Caco-2 (cell line): ENCODE results near the gene PRELID3B. TPM values are rescaled to one million over a fixed set of nuclear protein-coding genes. Genes with fewer than 3 reads are reported as not detected.
"Not testable (repeated sequence)": the region's sequence is repeated elsewhere in the genome, so short reads cannot be mapped to it uniquely, and the experiment has no call there.

ENCODE experiments used
- BruUV-seq: library from RNA; stranded (reverse); fragments of 400-500 nt; replicated peaks from 2 replicates; lab custom pipeline; 2021; lab: Mats Ljungman, UMichigan
- CTCF ChIA-PET: fragments of 300-600 bp; sonication (Branson Sonifier 250); formaldehyde crosslinking; loops from one replicate; lab custom pipeline; 2022; ENCODE audit warnings: antibody characterized with exemption; lab: Charles Lee
- POLR2A ChIA-PET: fragments of 300-600 bp; sonication (Branson Sonifier 250); formaldehyde crosslinking; loops from one replicate; lab custom pipeline; 2022; ENCODE audit warnings: antibody characterized with exemption; lab: Charles Lee
- DNase-seq, 2 experiments: peaks; one replicate each; pipeline versions ENCODE4 v3.0.0 to v3.0.0-alpha.2; 2020 to 2022
- H3K27me3 ChIP-seq: replicated peaks from 2 replicates; pipeline ENCODE4 v1.6.0; 2011; ENCODE audit warnings: low read length; ENCODE audit not compliant: control insufficient read depth, insufficient read depth
- H3K36me3 ChIP-seq: 2 replicates; pipeline ENCODE4 v1.5.1; 2011; ENCODE audit warnings: low read length; ENCODE audit not compliant: control insufficient read depth, insufficient read depth
- H3K4me1 ChIP-seq: fragments of 250-450 bp; sonication (Bioruptor Pico); 2 replicates; pipeline ENCODE4 v1.5.1; 2020; ENCODE audit warnings: mild to moderate bottlenecking
- H3K4me3 ChIP-seq: 2 replicates; pipeline ENCODE4 v1.5.1; 2011; ENCODE audit warnings: low read depth, mild to moderate bottlenecking, control low read depth, low read length
- H3K9me3 ChIP-seq: fragments of 250-450 bp; sonication (Bioruptor Pico); 2 replicates; pipeline ENCODE4 v1.5.1; 2020; ENCODE audit warnings: mild to moderate bottlenecking, moderate library complexity
- H3K27ac Mint-ChIP-seq: one replicate; pipeline ENCODE4 v1.8.0; 2022; ENCODE audit warnings: mixed read lengths; ENCODE audit not compliant: unreplicated experiment
- H3K27me3 Mint-ChIP-seq: one replicate; pipeline ENCODE4 v1.8.0; 2022; ENCODE audit warnings: mixed read lengths; ENCODE audit not compliant: insufficient read depth, unreplicated experiment
- H3K36me3 Mint-ChIP-seq: one replicate; pipeline ENCODE4 v1.8.0; 2022; ENCODE audit warnings: mild to moderate bottlenecking, mixed read lengths; ENCODE audit not compliant: insufficient read depth, unreplicated experiment
- H3K4me1 Mint-ChIP-seq: one replicate; pipeline ENCODE4 v1.8.0; 2022; ENCODE audit warnings: low read depth, mixed read lengths; ENCODE audit not compliant: unreplicated experiment
- H3K4me3 Mint-ChIP-seq: one replicate; pipeline ENCODE4 v1.8.0; 2022; ENCODE audit warnings: mild to moderate bottlenecking, moderate library complexity, mixed read lengths; ENCODE audit not compliant: unreplicated experiment
- H3K9me3 Mint-ChIP-seq: one replicate; pipeline ENCODE4 v1.8.0; 2022; ENCODE audit warnings: mixed read lengths; ENCODE audit not compliant: unreplicated experiment
- intact Hi-C: fragments of 100-400 bp; cut with micrococcal nuclease; formaldehyde crosslinking; loops from one replicate; pipeline ENCODE4 v1.10.0; 2022; ENCODE audit not compliant: unreplicated experiment
- total RNA-seq: library from RNA; stranded (reverse); gene quantifications from 2 replicates; pipeline ENCODE4 v1.2.3, GENCODE V29; 2022
- TF ChIP-seq, protein P1 (sequence below), 2 experiments: fragments of 200-600 bp in 1 of 2; IDR thresholded peaks; 1 replicate in 1 of 2; 2 replicates in 1 of 2; pipeline versions ENCODE4 v1.5.1 to v1.8.0; 2011 to 2022; ENCODE audit warnings: antibody characterized with exemption in 1 of 2, control low read depth in 1 of 2, inconsistent platforms in 1 of 2, low read depth in 1 of 2, low read length in 1 of 2, mild to moderate bottlenecking in 1 of 2, moderate library complexity in 1 of 2; ENCODE audit not compliant: insufficient read depth in 1 of 2, severe bottlenecking in 1 of 2, unreplicated experiment in 1 of 2

The PRELID3B gene
- total RNA-seq, 1 experiment from 2014 or later: 171 TPM

GRCh38 chr20:59044295-59044694, 1.7 kb upstream of the PRELID3B start:
- Histone ChIP-seq H3K9me3 (no peaks in the 10 kb centered on the region), H3K27me3 (no peaks in the 10 kb centered on the region), H3K4me3 (no peak overlapping the region), H3K4me1 (peaks cover 53% of the 10 kb centered on the region), H3K36me3 (no peaks in the 10 kb centered on the region)
- H3K27ac Mint-ChIP-seq: no peak overlapping the region
- TF ChIP-seq, protein P1, sequence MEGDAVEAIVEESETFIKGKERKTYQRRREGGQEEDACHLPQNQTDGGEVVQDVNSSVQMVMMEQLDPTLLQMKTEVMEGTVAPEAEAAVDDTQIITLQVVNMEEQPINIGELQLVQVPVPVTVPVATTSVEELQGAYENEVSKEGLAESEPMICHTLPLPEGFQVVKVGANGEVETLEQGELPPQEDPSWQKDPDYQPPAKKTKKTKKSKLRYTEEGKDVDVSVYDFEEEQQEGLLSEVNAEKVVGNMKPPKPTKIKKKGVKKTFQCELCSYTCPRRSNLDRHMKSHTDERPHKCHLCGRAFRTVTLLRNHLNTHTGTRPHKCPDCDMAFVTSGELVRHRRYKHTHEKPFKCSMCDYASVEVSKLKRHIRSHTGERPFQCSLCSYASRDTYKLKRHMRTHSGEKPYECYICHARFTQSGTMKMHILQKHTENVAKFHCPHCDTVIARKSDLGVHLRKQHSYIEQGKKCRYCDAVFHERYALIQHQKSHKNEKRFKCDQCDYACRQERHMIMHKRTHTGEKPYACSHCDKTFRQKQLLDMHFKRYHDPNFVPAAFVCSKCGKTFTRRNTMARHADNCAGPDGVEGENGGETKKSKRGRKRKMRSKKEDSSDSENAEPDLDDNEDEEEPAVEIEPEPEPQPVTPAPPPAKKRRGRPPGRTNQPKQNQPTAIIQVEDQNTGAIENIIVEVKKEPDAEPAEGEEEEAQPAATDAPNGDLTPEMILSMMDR (IDR thresholded peaks at IDR 0.05; ENCODE audit: insufficient read depth in 1 of 2, low read depth in 1 of 2, low read length in 1 of 2, severe bottlenecking in 1 of 2, unreplicated experiment in 1 of 2): no peak
- no peak overlapping the region for H3K4me3 Mint-ChIP-seq
- ChIA-PET CTCF (no interaction called here), POLR2A (no interaction called here)
- intact Hi-C loops: no loop called here
- peaks cover 16% of the 10 kb centered on the region for H3K36me3 Mint-ChIP-seq
- no peaks in the 10 kb centered on the region for H3K9me3 Mint-ChIP-seq
- no TSS peak for BruUV-seq
- H3K4me1 Mint-ChIP-seq: peaks cover 43% of the 10 kb centered on the region
- no peaks in the 10 kb centered on the region for H3K27me3 Mint-ChIP-seq
- no peak for DNase-seq

DNA sequence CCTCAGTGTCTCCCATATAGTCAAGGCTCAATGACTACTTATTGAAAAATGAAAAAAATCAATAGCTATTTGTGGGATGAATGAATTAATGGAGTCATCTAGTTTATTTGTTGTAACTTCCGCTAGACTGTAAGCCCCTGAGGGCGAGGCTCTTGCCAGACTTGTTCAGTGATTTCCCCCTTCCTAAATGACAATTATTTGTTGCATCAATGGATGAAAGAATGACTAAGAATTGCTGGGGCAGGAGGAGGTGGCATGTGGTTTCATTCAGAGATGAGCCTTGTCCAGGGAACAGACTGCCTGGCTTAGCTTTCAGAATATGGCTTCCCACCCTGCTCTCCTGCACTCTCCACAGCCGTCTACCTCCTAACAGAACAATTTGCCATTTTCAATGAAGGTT, 1.1 kb upstream of the PRELID3B start:
- no peak overlapping the region for H3K27ac Mint-ChIP-seq
- CTCF ChIA-PET: interaction anchor here (0.9 to 1.1 kb wide), 2 partner anchors 44 to 173 kb away, joined by 3 to 7 read pairs; no protein-coding TSS in a partner anchor
- no peaks in the 10 kb centered on the region for H3K9me3 ChIP-seq
- H3K36me3 ChIP-seq: no peaks in the 10 kb centered on the region
- H3K27me3 Mint-ChIP-seq: no peaks in the 10 kb centered on the region
- no peak for DNase-seq
- POLR2A ChIA-PET: no interaction called here
- peaks cover 57% of the 10 kb centered on the region for H3K4me1 ChIP-seq
- H3K4me3 Mint-ChIP-seq: peak overlapping the region; percentile 70
- no peak overlapping the region for H3K4me3 ChIP-seq
- peaks cover 22% of the 10 kb centered on the region for H3K36me3 Mint-ChIP-seq
- TF ChIP-seq, protein P1 (IDR thresholded peaks at IDR 0.05; ENCODE audit: insufficient read depth in 1 of 2, low read depth in 1 of 2, low read length in 1 of 2, severe bottlenecking in 1 of 2, unreplicated experiment in 1 of 2): no peak
- peaks cover 42% of the 10 kb centered on the region for H3K4me1 Mint-ChIP-seq
- intact Hi-C loops: loop anchor here (2.0 kb wide), 1 partner anchor 63 kb away; the partner anchor contains the start of gene NELFCD
- H3K27me3 ChIP-seq: no peaks in the 10 kb centered on the region
- no peaks in the 10 kb centered on the region for H3K9me3 Mint-ChIP-seq
- TSS peak; percentile 34 for BruUV-seq

DNA sequence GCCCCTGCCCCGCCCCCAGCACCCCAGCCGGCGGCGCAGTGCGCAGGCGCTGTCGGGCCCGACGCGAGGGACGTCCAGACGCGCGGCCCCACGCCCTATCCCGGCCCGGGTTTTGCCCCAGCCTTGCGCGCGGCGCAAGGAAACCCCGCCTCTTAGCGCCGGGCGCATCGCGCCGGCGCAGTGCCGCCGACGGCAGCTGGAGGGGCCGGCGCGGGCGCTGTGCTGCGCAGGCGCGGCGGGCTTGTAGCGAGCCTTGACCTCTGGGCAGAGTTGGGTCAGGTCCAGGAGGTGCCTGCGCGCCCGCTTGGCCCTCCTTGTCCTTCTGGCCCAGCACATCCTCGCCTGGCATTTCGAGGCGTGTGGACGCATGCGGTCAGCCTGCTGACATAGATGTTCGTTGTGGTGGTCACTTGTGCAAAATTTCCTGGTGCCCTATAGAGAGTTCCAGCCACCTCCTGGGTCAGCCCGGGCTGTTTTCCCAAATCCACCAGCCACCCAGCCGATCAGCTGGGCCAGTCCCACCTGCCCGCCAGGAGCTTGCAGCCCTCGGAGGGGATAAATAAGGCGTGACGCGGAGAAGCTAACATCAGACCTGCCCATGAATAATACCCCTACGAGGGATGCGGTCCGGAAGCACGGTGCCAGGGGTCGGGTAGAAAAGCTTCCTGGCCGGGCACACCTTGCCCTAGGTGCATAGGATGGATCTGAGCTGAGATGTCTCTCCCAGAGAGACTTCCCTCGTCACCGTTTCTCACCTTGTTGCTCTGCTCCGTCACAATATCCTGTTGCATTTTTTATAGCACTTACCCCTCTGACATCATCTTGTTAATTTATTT, 428 bp upstream of the PRELID3B start:
- POLR2A ChIA-PET: interaction anchor here (1.0 to 3.2 kb wide), 2 partner anchors 11 to 62 kb away, joined by 3 to 56 read pairs; partner anchors contain the start of genes ATP5F1E and NELFCD
- no TSS peak for BruUV-seq
- CTCF ChIA-PET: interaction anchor here (0.6 to 1.9 kb wide), 4 partner anchors 11 to 173 kb away, joined by 3 to 7 read pairs (median 6); partner anchors contain the start of gene ATP5F1E
- no peaks in the 10 kb centered on the region for H3K9me3 ChIP-seq
- Mint-ChIP-seq H3K9me3 (no peaks in the 10 kb centered on the region), H3K4me3 (peak overlapping the region; percentile 70), H3K36me3 (peaks cover 29% of the 10 kb centered on the region), H3K4me1 (peaks cover 36% of the 10 kb centered on the region), H3K27ac (peak overlapping the region; percentile 80), H3K27me3 (no peaks in the 10 kb centered on the region)
- TF ChIP-seq, protein P1 (IDR thresholded peaks at IDR 0.05; ENCODE audit: insufficient read depth in 1 of 2, low read depth in 1 of 2, low read length in 1 of 2, severe bottlenecking in 1 of 2, unreplicated experiment in 1 of 2): no peak
- peak; percentile 97 to 100 for DNase-seq
- no peaks in the 10 kb centered on the region for H3K27me3 ChIP-seq
- intact Hi-C loops: loop anchor here (1.0 to 2.0 kb wide), 3 partner anchors 11 to 62 kb away; partner anchors contain the start of genes ATP5F1E and NELFCD
- peaks cover 50% of the 10 kb centered on the region for H3K4me1 ChIP-seq
- peak overlapping the region; percentile 89 for H3K4me3 ChIP-seq
- H3K36me3 ChIP-seq: peaks cover under 1% of the 10 kb centered on the region; the same call in 1 of the 2 replicates

DNA sequence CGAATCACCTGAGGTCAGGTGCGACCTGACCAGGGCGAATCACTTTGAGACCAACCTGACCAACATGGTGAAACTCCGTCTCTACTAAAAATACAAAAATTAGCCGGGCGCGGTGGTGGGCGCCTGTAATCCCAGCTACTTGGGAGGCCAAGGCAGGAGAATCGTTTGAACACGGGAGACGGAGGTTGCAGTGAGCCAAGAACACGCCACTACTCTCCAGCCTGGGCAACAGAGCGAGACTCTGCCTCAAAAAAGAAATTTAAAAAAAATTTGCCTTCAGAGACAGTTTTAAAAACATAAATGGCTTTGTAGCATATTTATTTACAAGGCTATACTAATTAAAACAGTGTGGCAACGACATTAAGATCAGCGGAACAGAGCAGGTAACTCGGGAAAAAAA, 1.1 kb downstream of the PRELID3B start:
- DNase-seq, H3K27me3 ChIP-seq, H3K27me3 Mint-ChIP-seq, H3K9me3 Mint-ChIP-seq, H3K36me3 ChIP-seq, H3K9me3 ChIP-seq, intact Hi-C loops: not testable (repeated sequence)
- H3K4me1 ChIP-seq: peaks cover 35% of the 10 kb centered on the region
- CTCF ChIA-PET: interaction anchor here (0.5 to 1.9 kb wide), 3 partner anchors 9 to 485 kb away, joined by 3 to 7 read pairs (median 3); partner anchors contain the start of gene ATP5F1E
- peak overlapping the region; percentile 89 for H3K4me3 ChIP-seq
- Mint-ChIP-seq H3K4me3 (peak overlapping the region; percentile 70), H3K27ac (peak overlapping the region; percentile 20), H3K4me1 (peaks cover 22% of the 10 kb centered on the region), H3K36me3 (peaks cover 44% of the 10 kb centered on the region)
- POLR2A ChIA-PET: interaction anchor here (3.2 kb wide), 1 partner anchor 10 kb away, joined by 56 read pairs; the partner anchor contains the start of gene ATP5F1E
- TSS peak; percentile 24 for BruUV-seq
